Measurements from ENCODE around the gene TIGD2.

TIGD2 gene

GRCh38 chr4:89101256-89102161 is 9.8 kb upstream of the TIGD2 start:
- Histone ChIP-seq H3K27me3 (ENCODE audit: low read length) (no peaks in the 10 kb centered on the region), H3K9me3 (ENCODE audit: insufficient read depth, low read length) (no peaks in the 10 kb centered on the region), H3K4me3 (ENCODE audit: insufficient read depth, low read length, poor library complexity, severe bottlenecking) (no peak overlapping the region), H3K9ac (ENCODE audit: low read length) (no peak overlapping the region), H3K27ac (ENCODE audit: low read depth, low read length) (no peak overlapping the region), H3F3A (ENCODE audit: insufficient read depth) (no peaks in the 10 kb centered on the region), H3K36me3 (ENCODE audit: low read length) (no peaks in the 10 kb centered on the region), H3K4me2 (ENCODE audit: low read depth, low read length, poor library complexity, severe bottlenecking) (no peak overlapping the region), H2AFZ (ENCODE audit: low read depth, low read length, severe bottlenecking) (no peak overlapping the region), H4K20me1 (ENCODE audit: low read depth, low read length) (no peaks in the 10 kb centered on the region), H3K9me2 (replicated peaks; ENCODE audit: insufficient read depth, low read length) (no peaks in the 10 kb centered on the region), H3K79me2 (ENCODE audit: insufficient read depth, low read length) (no peaks in the 10 kb centered on the region)
- TF ChIP-seq CTCF (IDR thresholded peaks at IDR 0.05; ENCODE audit: insufficient read depth, low read length, poor library complexity, severe bottlenecking) (no peak), EZH2phosphoT487 (conservative IDR thresholded peaks at IDR 0.05; ENCODE audit: low read length) (no peak)

- no peaks in the 10 kb centered on the region for H3K27me3 ChIP-seq (ENCODE audit: low read length)
- H2AFZ ChIP-seq (ENCODE audit: low read depth, low read length, severe bottlenecking), result no peak overlapping the region
- no peaks in the 10 kb centered on the region for H3K36me3 ChIP-seq (ENCODE audit: low read length)
- H3K27ac ChIP-seq (ENCODE audit: low read depth, low read length), result no peak overlapping the region
- no peaks in the 10 kb centered on the region for H3K79me2 ChIP-seq (ENCODE audit: insufficient read depth, low read length)
- no peak overlapping the region for H3K9ac ChIP-seq (ENCODE audit: low read length)
- H4K20me1 ChIP-seq (ENCODE audit: low read depth, low read length), result no peaks in the 10 kb centered on the region
- H3K9me2 ChIP-seq (replicated peaks; ENCODE audit: insufficient read depth, low read length), result no peaks in the 10 kb centered on the region
- no peak overlapping the region for H3K4me3 ChIP-seq (ENCODE audit: insufficient read depth, low read length, poor library complexity, severe bottlenecking)
- no peaks in the 10 kb centered on the region for H3K9me3 ChIP-seq (ENCODE audit: insufficient read depth, low read length)
- no peak for TF ChIP-seq CTCF (IDR thresholded peaks at IDR 0.05; ENCODE audit: insufficient read depth, low read length, poor library complexity, severe bottlenecking)
- TF ChIP-seq EZH2phosphoT487 (conservative IDR thresholded peaks at IDR 0.05; ENCODE audit: low read length), result no peak
- no peaks in the 10 kb centered on the region for H3F3A ChIP-seq (ENCODE audit: insufficient read depth)
- no peak overlapping the region for H3K4me2 ChIP-seq (ENCODE audit: low read depth, low read length, poor library complexity, severe bottlenecking)
These were observed 5.6 kb upstream of the TIGD2 start for GRCh38 chr4:89105726-89106125.

- Histone ChIP-seq H3F3A (ENCODE audit: insufficient read depth) (no peaks in the 10 kb centered on the region), H3K9me2 (replicated peaks; ENCODE audit: insufficient read depth, low read length) (no peaks in the 10 kb centered on the region), H3K9me3 (ENCODE audit: insufficient read depth, low read length) (no peaks in the 10 kb centered on the region), H3K27ac (ENCODE audit: low read depth, low read length) (no peak overlapping the region), H4K20me1 (ENCODE audit: low read depth, low read length) (no peaks in the 10 kb centered on the region), H3K36me3 (ENCODE audit: low read length) (no peaks in the 10 kb centered on the region), H2AFZ (ENCODE audit: low read depth, low read length, severe bottlenecking) (no peak overlapping the region), H3K4me2 (ENCODE audit: low read depth, low read length, poor library complexity, severe bottlenecking) (no peak overlapping the region), H3K9ac (ENCODE audit: low read length) (no peak overlapping the region), H3K27me3 (ENCODE audit: low read length) (no peaks in the 10 kb centered on the region), H3K4me3 (ENCODE audit: insufficient read depth, low read length, poor library complexity, severe bottlenecking) (no peak overlapping the region), H3K79me2 (ENCODE audit: insufficient read depth, low read length) (no peaks in the 10 kb centered on the region)
- TF ChIP-seq CTCF (IDR thresholded peaks at IDR 0.05; ENCODE audit: insufficient read depth, low read length, poor library complexity, severe bottlenecking), result no peak
- no peak for TF ChIP-seq EZH2phosphoT487 (conservative IDR thresholded peaks at IDR 0.05; ENCODE audit: low read length)
These were observed 3.2 kb upstream of the TIGD2 start for GRCh38 chr4:89108091-89108490.
